ENCODE data around the gene CRB3.

The CRB3 gene, protein sequence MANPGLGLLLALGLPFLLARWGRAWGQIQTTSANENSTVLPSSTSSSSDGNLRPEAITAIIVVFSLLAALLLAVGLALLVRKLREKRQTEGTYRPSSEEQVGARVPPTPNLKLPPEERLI

DNA sequence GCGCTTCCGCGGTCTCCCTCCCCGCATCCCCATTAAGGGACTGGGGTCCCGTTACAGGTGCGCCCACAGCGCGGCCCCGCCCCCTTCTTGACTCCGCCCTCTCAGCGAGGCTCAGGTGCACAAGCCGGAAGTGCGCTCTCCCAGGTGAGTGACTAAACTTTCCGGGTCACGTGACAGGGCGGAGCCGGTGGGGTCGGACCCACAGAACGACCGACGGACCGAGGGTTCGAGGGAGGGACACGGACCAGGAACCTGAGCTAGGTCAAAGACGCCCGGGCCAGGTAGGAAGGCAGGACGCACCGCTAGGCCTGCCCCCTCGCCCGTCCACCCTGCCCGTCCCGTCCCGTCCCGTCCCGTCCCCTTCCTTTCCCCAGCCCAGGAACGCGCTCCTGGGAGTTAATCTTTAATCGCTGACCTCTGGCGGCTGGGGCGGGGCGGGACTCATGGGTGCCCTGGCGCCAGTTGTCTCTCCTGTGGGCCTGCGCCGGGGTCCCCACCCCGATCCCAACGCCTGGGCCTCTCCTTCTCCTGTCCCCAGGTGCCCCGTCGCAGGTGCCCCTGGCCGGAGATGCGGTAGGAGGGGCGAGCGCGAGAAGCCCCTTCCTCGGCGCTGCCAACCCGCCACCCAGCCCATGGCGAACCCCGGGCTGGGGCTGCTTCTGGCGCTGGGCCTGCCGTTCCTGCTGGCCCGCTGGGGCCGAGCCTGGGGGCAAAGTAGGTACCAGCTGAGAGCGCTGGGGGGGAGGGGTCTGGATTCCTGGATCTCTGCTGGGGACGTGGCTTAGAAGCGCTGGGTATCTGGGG lies at the start of gene CRB3:
TSS of gene CRB3 (plus strand) at position 202 of the 804 bp plus-strand sequence. CDS start at position 633, 431 bp downstream.
- TF ChIP-seq ZNF274 (IDR thresholded peaks at IDR 0.05; ENCODE audit: low read depth, low read length), result no peak
- H3K4me3 ChIP-seq (ENCODE audit: low read length), result peak within 1 kb of the TSS; percentile 3; the same call in 1 of the 2 replicates

GRCh38 chr19:6414793-6415590 lies 49.1 kb upstream of the CRB3 start:
- no peak overlapping the region for H3K4me3 ChIP-seq (ENCODE audit: low read length)
- TF ChIP-seq ZNF274 (IDR thresholded peaks at IDR 0.05; ENCODE audit: low read depth, low read length), result no peak

DNA sequence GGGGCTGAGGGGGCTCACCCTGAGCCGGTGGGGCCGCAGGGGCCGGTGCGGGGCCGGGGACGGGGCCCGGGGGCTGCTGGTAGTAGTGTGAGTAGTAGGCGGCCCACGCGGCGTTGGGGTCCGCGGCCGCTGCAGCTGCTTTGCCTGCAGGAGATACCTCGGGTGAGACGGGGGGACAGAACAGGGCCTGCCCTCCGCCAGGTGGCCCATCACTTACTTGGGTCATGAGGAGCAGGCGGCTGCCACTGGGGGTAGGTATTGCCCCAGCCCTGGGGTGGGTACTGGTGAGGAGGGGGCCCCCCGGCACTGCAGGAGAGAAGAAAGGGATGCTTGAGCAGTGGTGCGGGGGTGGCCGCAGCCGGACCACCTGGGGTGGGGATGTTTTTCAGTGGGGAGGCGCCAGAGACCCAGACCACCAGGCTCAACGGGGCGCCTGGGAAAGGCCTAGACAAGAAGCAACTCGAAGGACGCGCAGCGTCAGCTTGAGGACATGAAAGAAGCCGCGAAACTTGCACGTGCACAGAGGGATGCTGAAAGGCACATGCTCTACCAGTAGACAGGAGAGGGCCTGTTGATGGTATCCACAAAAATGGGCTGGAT lies 48.4 kb upstream of the CRB3 start:
- TF ChIP-seq ZNF274 (IDR thresholded peaks at IDR 0.05; ENCODE audit: low read depth, low read length), result no peak

DNA sequence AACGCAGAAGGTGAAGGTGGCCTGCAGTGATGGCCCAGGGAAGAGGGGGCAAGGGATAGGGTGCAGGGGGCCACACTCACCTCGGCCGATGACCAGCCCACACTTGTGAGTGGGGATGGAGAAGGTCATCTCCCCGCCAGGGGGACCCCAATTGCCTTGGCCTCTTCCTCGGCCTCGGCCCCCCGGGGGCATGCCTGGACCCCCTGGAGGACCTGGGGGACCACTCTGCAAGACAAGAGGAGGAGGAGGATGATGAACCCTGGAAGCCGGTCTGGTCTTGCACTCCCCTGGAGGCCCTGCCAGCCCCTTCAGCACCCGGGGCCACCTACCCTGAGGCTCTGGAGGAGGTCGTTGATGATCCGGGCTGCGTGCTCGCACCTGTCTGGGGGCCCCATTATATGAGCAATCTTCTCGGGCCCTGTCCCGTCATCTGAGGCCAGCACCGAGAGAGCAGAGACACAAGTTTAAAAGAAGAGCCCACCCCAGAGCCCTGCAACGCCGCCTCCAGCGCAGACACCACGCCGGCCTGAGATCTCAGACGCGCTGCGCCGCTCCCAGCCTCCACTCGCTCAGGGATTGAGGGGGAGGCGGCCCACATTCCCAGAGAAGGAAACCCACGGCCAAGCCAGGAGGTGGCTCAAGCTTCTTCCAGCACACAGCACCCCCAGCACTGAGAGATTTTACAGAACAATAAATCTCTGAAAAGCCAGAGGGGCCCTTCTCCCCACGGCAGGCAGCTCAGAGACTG lies 47.2 kb upstream of the CRB3 start:
- no peak for TF ChIP-seq ZNF274 (IDR thresholded peaks at IDR 0.05; ENCODE audit: low read depth, low read length)
- H3K4me3 ChIP-seq (ENCODE audit: low read length), result no peak overlapping the region

More for the DNA sequence above, 48.4 kb upstream of the CRB3 start:
- H3K4me3 ChIP-seq (ENCODE audit: low read length), result no peak overlapping the region

GRCh38 chr19:6417713-6418561 lies 46.1 kb upstream of the CRB3 start:
- TF ChIP-seq ZNF274 (IDR thresholded peaks at IDR 0.05; ENCODE audit: low read depth, low read length), result no peak
- H3K4me3 ChIP-seq (ENCODE audit: low read length), result no peak overlapping the region

DNA sequence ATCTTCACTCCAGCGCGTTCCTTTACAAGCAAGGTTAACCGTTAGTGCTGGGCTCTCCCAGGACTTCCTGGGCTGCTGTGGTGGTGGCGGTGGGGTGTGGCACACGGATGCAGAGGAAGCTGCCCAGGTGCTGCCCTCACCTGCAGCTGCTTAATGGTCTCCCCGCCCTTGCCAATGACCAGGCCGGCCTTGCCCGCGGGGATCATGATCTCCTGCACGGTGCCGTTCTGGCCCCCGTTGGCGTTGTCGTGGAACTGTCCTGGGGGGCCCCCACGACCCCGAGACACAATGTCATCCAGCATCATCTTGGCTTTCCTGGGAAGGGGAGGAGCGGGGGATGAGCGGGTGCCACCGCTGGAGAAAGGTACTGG lies 45.5 kb upstream of the CRB3 start:
- TF ChIP-seq ZNF274 (IDR thresholded peaks at IDR 0.05; ENCODE audit: low read depth, low read length), result no peak
- H3K4me3 ChIP-seq (ENCODE audit: low read length), result no peak overlapping the region

DNA sequence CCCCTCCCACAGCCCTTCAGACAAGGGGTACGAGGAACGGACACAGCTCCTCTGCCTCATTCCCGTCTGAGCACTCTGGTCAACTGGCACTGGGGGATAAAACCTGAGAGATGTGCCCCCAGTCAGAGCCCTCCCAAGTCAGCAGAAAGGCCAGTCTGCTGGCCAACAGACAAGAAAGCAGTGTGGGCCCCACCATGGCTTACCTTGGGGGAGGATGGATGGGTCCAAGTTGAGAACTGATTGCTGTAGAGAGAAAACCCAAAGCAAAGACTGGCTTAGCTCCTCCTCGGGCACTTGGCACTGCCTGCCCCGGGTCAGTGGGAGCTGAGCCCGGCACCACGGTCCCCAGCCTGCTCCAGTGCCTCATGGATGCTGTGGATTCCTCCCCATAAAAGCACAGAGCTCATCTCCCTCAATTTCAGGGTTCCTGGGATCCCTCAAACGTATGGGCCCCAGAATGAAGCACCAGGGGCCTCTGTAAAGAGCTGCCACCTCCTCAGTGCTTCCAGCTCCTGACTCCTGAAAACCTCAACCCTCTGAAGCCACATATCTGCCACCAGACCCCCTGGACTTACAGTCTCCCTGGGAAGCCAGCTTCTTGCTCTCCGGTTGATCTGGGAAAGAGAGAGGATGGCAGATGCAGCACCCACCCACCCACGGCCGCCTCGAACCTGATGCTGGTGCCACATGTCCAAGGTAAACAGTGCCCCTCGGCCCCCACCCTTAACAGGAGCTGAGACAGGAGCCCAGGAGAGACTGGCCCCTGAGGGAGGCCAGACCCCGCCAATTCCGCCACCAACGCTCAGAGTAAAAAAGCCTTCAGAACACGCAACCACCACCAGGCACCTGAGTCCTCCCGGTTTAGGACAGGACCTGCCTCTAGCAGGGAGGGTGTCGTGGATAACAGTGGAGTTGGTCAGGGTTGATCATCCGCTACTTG lies 42.7 kb upstream of the CRB3 start:
- H3K4me3 ChIP-seq (ENCODE audit: low read length), result no peak overlapping the region
- TF ChIP-seq ZNF274 (IDR thresholded peaks at IDR 0.05; ENCODE audit: low read depth, low read length), result no peak

GRCh38 chr19:6423499-6424194 lies 40.4 kb upstream of the CRB3 start:
- TF ChIP-seq ZNF274 (IDR thresholded peaks at IDR 0.05; ENCODE audit: low read depth, low read length), result no peak

GRCh38 chr19:6424195-6424938 lies 39.7 kb upstream of the CRB3 start, which contains the start of gene KHSRP:
KHSRP (minus strand) TSS chr19:6424811; CDS start chr19:6424701, 110 bp downstream.
- no peak for TF ChIP-seq ZNF274 (IDR thresholded peaks at IDR 0.05; ENCODE audit: low read depth, low read length)
- peak within 1 kb of the TSS; percentile 97 for H3K4me3 ChIP-seq (ENCODE audit: low read length)

More at GRCh38 chr19:6423499-6424194, 40.4 kb upstream of the CRB3 start:
- peak overlapping the region; percentile 97 for H3K4me3 ChIP-seq (ENCODE audit: low read length)

- TF ChIP-seq ZNF274 (IDR thresholded peaks at IDR 0.05; ENCODE audit: low read depth, low read length), result no peak
- peak overlapping the region; percentile 4; the same call in 1 of the 2 replicates for H3K4me3 ChIP-seq (ENCODE audit: low read length)
Measured at GRCh38 chr19:6424939-6425731, 38.9 kb upstream of the CRB3 start.

Measured in GM08714 (cell line).